GM12878 (cell line): ENCODE measurements around the gene PLEK2. TPM values are rescaled to one million over a fixed set of nuclear protein-coding genes. Genes with fewer than 3 reads are reported as not detected.
A peak's percentile ranks its signal among the peaks of the same experiment; 100 is the strongest.

ENCODE experiments used
- ATAC-seq: fragments of 200-7000 bp; cut with Tn5 transposase; 3 replicates; pipeline ENCODE4 v1.9.1; 2020; ENCODE audit warnings: mild to moderate bottlenecking, moderate library complexity
- BruUV-seq: library from RNA; stranded (reverse); fragments of 400-500 nt; replicated peaks from 2 replicates; lab custom pipeline; 2021; lab: Mats Ljungman, UMichigan
- CTCF ChIA-PET: fragments of 300-600 bp; sonication (Branson Sonifier 250); formaldehyde crosslinking; extraction: SDS; loops from one replicate; lab custom pipeline; 2021; ENCODE audit warnings: inconsistent platforms; lab: Yijun Ruan, JAX
- POLR2A ChIA-PET: fragments of 350-600 bp; formaldehyde crosslinking; extraction: SDS; loops from one replicate; lab custom pipeline; 2021; ENCODE audit warnings: inconsistent platforms; lab: Charles Lee
- RAD21 ChIA-PET: fragments of 300-600 bp; sonication (Branson Sonifier 250); formaldehyde crosslinking; loops from one replicate; lab custom pipeline; 2023; ENCODE audit warnings: antibody characterized with exemption; ENCODE audit not compliant: unreplicated experiment; lab: Charles Lee
- SMC1A ChIA-PET: fragments of 300-600 bp; sonication (Branson Sonifier 250); formaldehyde crosslinking; loops from one replicate; lab custom pipeline; 2023; ENCODE audit not compliant: unreplicated experiment, uncharacterized antibody; lab: Charles Lee
- DNase-seq: peaks from one replicate; pipeline ENCODE4 v3.0.0-alpha.2; 2011; ENCODE audit warnings: low read depth, low spot score
- FAIRE-seq: peaks from 3 replicates; lab custom pipeline; 2011; peaks lifted over from hg19 to GRCh38; lab: Jason Lieb, UNC
- H2AFZ ChIP-seq: 2 replicates; pipeline ENCODE4 v1.6.0; 2011; ENCODE audit warnings: low read depth, low read length, control low read depth; ENCODE audit not compliant: control insufficient read depth
- H3K27ac ChIP-seq: 2 replicates; pipeline ENCODE4 v1.5.1; 2011; ENCODE audit warnings: control low read depth; ENCODE audit not compliant: control insufficient read depth, insufficient read depth
- H3K27me3 ChIP-seq, 2 experiments: replicated peaks in 1 of 2; 2 replicates each; pipeline versions ENCODE4 v1.6.0 to v1.6.1; 2011; ENCODE audit warnings: low read length in 1 of 2; ENCODE audit not compliant: control insufficient read depth in 2 of 2, insufficient read depth in 2 of 2
- H3K36me3 ChIP-seq, 2 experiments: 2 replicates each; pipeline ENCODE4 v1.5.1; 2011; ENCODE audit warnings: low read length in 1 of 2; ENCODE audit not compliant: control insufficient read depth in 2 of 2, insufficient read depth in 2 of 2
- H3K4me1 ChIP-seq: 2 replicates; pipeline ENCODE4 v1.6.1; 2011; ENCODE audit warnings: mild to moderate bottlenecking, low read length, moderate library complexity, mixed read lengths; ENCODE audit not compliant: control insufficient read depth, insufficient read depth
- H3K4me2 ChIP-seq: 2 replicates; pipeline ENCODE4 v1.6.0; 2011; ENCODE audit warnings: control low read depth; ENCODE audit not compliant: control insufficient read depth, insufficient read depth
- H3K4me3 ChIP-seq: fragments of 200-600 bp; sonication (generic); 2 replicates; pipeline ENCODE4 v1.5.1; 2016
- H3K79me2 ChIP-seq: 2 replicates; pipeline ENCODE4 v1.6.0; 2011; ENCODE audit warnings: low read length; ENCODE audit not compliant: control insufficient read depth, insufficient read depth
- H3K9ac ChIP-seq: 2 replicates; pipeline ENCODE4 v1.8.0; 2011; ENCODE audit warnings: low read length, control low read depth, mixed read lengths; ENCODE audit not compliant: control insufficient read depth, insufficient read depth
- H3K9me3 ChIP-seq: replicated peaks from 3 replicates; pipeline ENCODE4 v1.5.1; 2011; ENCODE audit warnings: mild to moderate bottlenecking, low read length; ENCODE audit not compliant: control insufficient read depth, insufficient read depth
- H4K20me1 ChIP-seq: 2 replicates; pipeline ENCODE4 v1.6.0; 2011; ENCODE audit not compliant: control insufficient read depth, insufficient read depth
- BCL3 ChIP-seq: IDR thresholded peaks from 2 replicates; pipeline ENCODE4 v1.6.1; 2011; ENCODE audit warnings: borderline replicate concordance, low read depth, mild to moderate bottlenecking, moderate library complexity, low read length; ENCODE audit not compliant: insufficient read depth, poor library complexity, severe bottlenecking
- CREM ChIP-seq: IDR thresholded peaks from 2 replicates; pipeline ENCODE4 v1.6.1; 2014; ENCODE audit warnings: antibody characterized with exemption, low read depth
- KLF5 ChIP-seq: fragments of 450-650 bp; IDR thresholded peaks from 2 replicates; pipeline ENCODE4 v1.6.1; 2014; ENCODE audit warnings: mild to moderate bottlenecking; ENCODE audit not compliant: partially characterized antibody
- NBN ChIP-seq: fragments of 450-650 bp; IDR thresholded peaks from 2 replicates; pipeline ENCODE4 v1.6.1; 2016
- PAX8 ChIP-seq: fragments of 450-650 bp; IDR thresholded peaks from 2 replicates; pipeline ENCODE4 v1.6.1; 2017; ENCODE audit warnings: mild to moderate bottlenecking, moderate library complexity
- PML ChIP-seq: IDR thresholded peaks from 2 replicates; pipeline ENCODE4 v1.6.1; 2012; ENCODE audit warnings: low read length, inconsistent platforms
- POLR2A ChIP-seq: IDR thresholded peaks from 2 replicates; pipeline ENCODE4 v1.6.1; 2011; ENCODE audit warnings: low read depth, mild to moderate bottlenecking, low read length
- SUZ12 ChIP-seq: fragments of 200-600 bp; sonication (generic); IDR thresholded peaks from one replicate; pipeline ENCODE4 v1.6.1; 2018; ENCODE audit warnings: antibody characterized with exemption, mild to moderate bottlenecking; ENCODE audit not compliant: unreplicated experiment
- TAF1 ChIP-seq: IDR thresholded peaks from 2 replicates; pipeline ENCODE4 v1.6.1; 2011; ENCODE audit warnings: mild to moderate bottlenecking, low read depth, low read length, borderline replicate concordance
- TBL1XR1 ChIP-seq: IDR thresholded peaks from 2 replicates; pipeline ENCODE4 v1.6.1; 2012; ENCODE audit warnings: low read depth, low read length, improper control_type of control experiment
- WGBS: methylation state at CpG from one replicate; pipeline ENCODE4 v1.1.6; 2016; ENCODE audit warnings: low lambda C conversion rate; ENCODE audit not compliant: insufficient replicate concordance, insufficient coverage; ENCODE audit errors: missing lambda C conversion rate; 5-methylcytosine and 5-hydroxymethylcytosine counted together
- in situ Hi-C: fragments of 300-500 bp; cut with MboI; formaldehyde crosslinking; loops from 9 replicates; pipeline ENCODE4 v1.14.3; 2018; ENCODE audit warnings: mixed read lengths
- intact Hi-C: fragments of 100-400 bp; cut with micrococcal nuclease; formaldehyde crosslinking; loops from one replicate; pipeline ENCODE4 v1.14.2; 2022; ENCODE audit not compliant: unreplicated experiment
- polyA plus RNA-seq, 11 experiments: library from polyadenylated mRNA; depleted of rRNA in 4 of 11; unstranded in 6 of 11; stranded (reverse) in 5 of 11; fragments of >200 nt; fragmentation: Nextera tagmentation in 4 of 11; fragmentation: Illumina TruSeq in 1 of 11; extraction: Ambion mirVana in 4 of 11; extraction: Trizol in 1 of 11; gene quantifications; 1 replicate in 1 of 11; 2 replicates in 10 of 11; pipeline versions ENCODE4 v1.2.1 to v1.2.3, GENCODE V29; 2011 to 2016; ENCODE audit warnings: inconsistent platforms in 2 of 11, missing spikeins in 2 of 11, low read depth in 1 of 11
- total RNA-seq, 4 experiments: library from RNA; depleted of rRNA in 3 of 4; stranded (reverse); fragments of >200 nt in 3 of 4; fragmentation: Illumina TruSeq in 1 of 4; extraction: Trizol in 1 of 4; gene quantifications; 2 replicates each; pipeline versions ENCODE4 v1.2.1 to v1.2.3, GENCODE V29; 2013 to 2021
- TF ChIP-seq, protein P1 (sequence below), 3 experiments: IDR thresholded peaks in 2 of 3; conservative IDR thresholded peaks in 1 of 3; 2 replicates each; pipeline ENCODE4 v1.5.1; 2011; ENCODE audit warnings: low read depth in 3 of 3, low read length in 3 of 3, mild to moderate bottlenecking in 3 of 3, control low read depth in 2 of 3, moderate library complexity in 2 of 3, inconsistent platforms in 1 of 3, mixed read lengths in 1 of 3; ENCODE audit not compliant: control insufficient read depth in 2 of 3, insufficient read depth in 1 of 3; ENCODE audit errors: extremely low read depth in 1 of 3

The PLEK2 gene
- total and polyA plus RNA-seq, 10 of the 15 experiments (the other 5 are each of a cell fraction or from before 2014, with no cell fraction given), result 0.08 to 0.20 TPM; not detected in 8

DNA sequence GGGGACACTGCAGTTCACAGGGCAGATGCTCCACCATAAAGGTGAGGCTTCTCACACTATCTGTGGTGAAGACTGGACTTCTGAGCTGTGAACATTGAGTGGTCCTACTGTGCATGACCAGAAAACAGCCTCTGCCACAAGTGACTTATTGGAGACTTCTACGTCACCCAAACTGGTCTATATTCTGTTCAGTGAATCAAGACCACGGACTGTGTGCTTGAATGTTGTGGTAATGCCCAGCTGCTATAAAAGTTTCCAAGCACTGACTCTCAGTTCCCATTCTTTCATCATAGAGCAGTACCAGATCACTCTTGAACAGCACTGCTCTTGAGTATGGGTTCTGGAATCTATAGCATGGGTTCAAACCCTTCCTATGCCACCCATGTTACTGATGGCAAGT lies 4.8 kb upstream of the PLEK2 start:
- Histone ChIP-seq H3K4me3 (no peak overlapping the region), H3K79me2 (no peaks in the 10 kb centered on the region), H3K4me1 (no peaks in the 10 kb centered on the region), H3K36me3 (no peaks in the 10 kb centered on the region), H3K27me3 (no peaks in the 10 kb centered on the region; a peak in 1 of 4 replicates), H2AFZ (no peak overlapping the region), H3K9ac (no peak overlapping the region), H4K20me1 (no peaks in the 10 kb centered on the region), H3K9me3 (no peaks in the 10 kb centered on the region), H3K27ac (no peak overlapping the region), H3K4me2 (no peak overlapping the region)
- in situ Hi-C loops, result no loop called here
- 2% methylated on average over 2 of the region's 2 CpGs for WGBS
- CTCF ChIA-PET, result interaction anchor here (0.6 to 21.1 kb wide), 4 partner anchors 11 to 157 kb away, joined by 3 to 583 read pairs (median 28); no protein-coding TSS in a partner anchor
- FAIRE-seq, result no peak
- POLR2A ChIA-PET, result no interaction called here
- no TSS peak for BruUV-seq
- RAD21 ChIA-PET, result interaction anchor here (1.6 to 2.8 kb wide), 2 partner anchors 11 to 155 kb away, joined by 4 to 7 read pairs; no protein-coding TSS in a partner anchor
- no peak for DNase-seq
- SMC1A ChIA-PET, result interaction anchor here (1.2 kb wide), 1 partner anchor 10 kb away, joined by 3 read pairs; no protein-coding TSS in a partner anchor
- intact Hi-C loops, result no loop called here
- peak; percentile 31 for ATAC-seq
- TF ChIP-seq KLF5 (no peak), POLR2A (no peak), PML (no peak), SUZ12 (no peak), TAF1 (no peak), BCL3 (no peak), NBN (no peak), CREM (no peak), TBL1XR1 (no peak), PAX8 (no peak)
- TF ChIP-seq, protein P1, sequence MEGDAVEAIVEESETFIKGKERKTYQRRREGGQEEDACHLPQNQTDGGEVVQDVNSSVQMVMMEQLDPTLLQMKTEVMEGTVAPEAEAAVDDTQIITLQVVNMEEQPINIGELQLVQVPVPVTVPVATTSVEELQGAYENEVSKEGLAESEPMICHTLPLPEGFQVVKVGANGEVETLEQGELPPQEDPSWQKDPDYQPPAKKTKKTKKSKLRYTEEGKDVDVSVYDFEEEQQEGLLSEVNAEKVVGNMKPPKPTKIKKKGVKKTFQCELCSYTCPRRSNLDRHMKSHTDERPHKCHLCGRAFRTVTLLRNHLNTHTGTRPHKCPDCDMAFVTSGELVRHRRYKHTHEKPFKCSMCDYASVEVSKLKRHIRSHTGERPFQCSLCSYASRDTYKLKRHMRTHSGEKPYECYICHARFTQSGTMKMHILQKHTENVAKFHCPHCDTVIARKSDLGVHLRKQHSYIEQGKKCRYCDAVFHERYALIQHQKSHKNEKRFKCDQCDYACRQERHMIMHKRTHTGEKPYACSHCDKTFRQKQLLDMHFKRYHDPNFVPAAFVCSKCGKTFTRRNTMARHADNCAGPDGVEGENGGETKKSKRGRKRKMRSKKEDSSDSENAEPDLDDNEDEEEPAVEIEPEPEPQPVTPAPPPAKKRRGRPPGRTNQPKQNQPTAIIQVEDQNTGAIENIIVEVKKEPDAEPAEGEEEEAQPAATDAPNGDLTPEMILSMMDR (IDR thresholded peaks at IDR 0.05 in 2 of 3, conservative IDR thresholded peaks at IDR 0.05 in 1 of 3; ENCODE audit: control insufficient read depth in 2 of 3, extremely low read depth in 1 of 3, insufficient read depth in 1 of 3, low read depth in 3 of 3, low read length in 3 of 3), result no peak
